GM18502 (cell line): Measurements from ENCODE around the gene FTO.

ENCODE experiments used
- ATAC-seq: cut with Tn5 transposase; IDR thresholded peaks from one replicate; pipeline ENCODE4 v1.9.1; 2021; ENCODE audit warnings: mild to moderate bottlenecking; ENCODE audit not compliant: unreplicated experiment, poor library complexity

The FTO gene

DNA sequence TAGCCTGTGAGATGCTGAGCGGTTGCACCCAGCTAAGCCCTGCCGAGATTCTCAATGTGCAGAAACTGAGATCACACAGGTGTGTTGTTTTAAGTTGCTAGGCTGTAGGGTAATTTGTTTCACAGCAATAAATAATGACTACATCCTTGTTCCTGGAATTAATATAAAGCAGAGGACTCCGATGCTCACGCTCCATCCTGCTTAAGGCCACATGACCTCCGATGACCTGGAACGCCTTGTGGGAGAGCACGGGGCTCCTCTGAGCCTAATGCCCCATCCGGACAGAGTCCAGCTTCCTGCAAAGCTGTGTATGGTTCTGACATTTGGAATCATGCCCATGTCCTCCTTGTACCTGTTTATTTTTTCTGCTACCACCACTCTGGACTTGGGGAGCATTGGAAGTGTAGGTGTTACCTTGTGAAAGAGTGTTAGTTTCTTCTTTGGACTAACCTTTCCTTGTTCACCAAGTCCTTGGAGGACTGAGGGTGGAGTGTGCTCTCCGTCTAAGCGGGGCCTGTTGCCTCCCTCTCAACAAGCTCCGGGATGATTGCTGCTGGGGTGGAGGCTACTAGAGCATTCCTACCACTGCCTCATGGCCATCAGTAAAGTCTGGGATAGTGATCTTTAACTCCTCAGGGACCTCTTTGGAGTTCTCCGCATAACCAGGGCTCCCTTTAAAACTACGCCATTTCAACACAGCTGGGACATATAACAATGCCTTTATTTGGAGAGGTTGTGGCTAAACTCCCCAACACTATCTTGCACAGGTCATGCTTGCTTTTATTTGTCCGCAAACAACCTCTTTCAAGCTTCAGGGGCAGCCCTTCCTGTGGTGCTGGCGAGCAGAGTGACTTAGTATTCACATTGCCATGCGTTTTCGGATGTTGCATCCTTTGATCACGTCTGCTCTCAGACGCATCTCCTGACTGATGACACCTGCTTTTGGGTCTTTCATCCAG is 457.3 kb downstream of the FTO start:
- no peak for ATAC-seq

- no peak for ATAC-seq
Observed at GRCh38 chr16:54163197-54163843, 459.4 kb downstream of the FTO start.

DNA sequence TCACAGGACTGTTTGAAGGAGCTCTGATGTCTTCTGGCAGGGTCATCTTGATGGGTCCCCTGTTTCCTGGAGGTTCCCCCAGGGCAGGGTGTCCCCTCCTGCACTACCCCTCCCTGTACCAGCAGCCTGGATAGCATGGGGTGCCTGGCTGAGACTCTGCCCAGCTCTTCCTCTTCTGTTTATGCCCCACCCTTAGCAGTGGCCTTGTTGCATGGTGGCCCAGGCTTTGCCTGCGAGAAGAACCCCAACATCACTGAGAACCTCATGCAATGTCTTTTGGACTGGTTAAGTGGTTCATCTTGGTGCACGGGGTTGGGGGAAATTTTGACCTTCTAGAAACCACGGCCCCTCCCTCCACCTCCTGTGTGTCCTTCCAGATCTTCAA is 460.8 kb downstream of the FTO start:
- no peak for ATAC-seq

DNA sequence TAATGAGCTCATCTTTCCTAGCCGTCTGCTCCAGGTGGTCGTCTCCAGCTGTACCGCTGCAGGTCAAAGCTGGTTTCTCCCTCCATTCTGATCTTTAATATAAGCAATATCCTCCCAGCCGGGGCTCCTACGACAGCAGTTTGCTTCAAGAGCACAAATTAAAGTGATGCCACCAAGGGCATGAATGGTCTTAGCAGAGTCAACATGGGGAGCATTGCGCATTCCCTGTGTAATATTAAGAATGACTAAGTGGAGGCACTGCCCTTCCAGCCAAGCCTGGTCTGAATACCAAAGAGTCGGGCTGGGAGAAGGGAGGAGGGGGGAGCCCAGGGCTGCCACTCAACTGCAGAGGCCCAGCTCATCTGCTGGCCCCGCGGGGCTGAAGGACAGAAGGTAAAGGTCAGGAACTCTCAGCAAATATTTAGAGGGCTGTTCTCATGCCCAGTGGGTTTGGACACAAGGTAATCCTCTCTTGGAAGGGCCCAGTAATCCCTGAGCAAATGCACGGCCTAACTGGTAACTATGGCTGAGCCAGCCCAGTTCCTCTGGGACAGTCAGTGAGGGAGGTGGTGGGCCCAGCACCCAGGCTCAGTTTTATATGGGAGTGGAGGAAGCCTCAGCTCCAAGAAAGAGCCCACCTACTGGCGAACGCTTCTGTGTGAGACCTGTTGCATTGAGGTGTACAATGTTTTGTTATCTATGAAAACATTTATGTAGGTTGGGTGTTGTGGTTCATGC is 461.4 kb downstream of the FTO start:
- no peak for ATAC-seq

- ATAC-seq = no peak
Observed at GRCh38 chr16:54165912-54166865, 462.2 kb downstream of the FTO start.

DNA sequence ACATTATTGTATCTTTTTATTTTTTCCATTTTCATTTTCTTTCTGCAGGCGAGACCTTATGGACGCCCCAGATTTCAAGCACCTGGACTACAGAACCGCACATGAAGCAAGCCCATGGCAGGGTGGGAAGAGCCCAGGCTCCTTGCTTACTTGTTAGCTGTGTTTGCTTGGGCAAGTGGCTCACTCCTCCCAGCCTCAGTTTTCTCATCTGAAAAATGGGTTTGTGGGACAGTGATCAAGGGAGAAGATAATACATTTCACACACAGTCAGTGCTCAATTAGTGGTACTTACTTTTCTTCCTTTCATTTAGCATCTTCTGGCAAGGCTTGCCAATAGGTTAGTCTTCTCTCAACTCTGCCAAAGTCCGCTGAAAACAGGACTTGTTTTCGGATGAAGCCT is 465.2 kb downstream of the FTO start:
- ATAC-seq = no peak

DNA sequence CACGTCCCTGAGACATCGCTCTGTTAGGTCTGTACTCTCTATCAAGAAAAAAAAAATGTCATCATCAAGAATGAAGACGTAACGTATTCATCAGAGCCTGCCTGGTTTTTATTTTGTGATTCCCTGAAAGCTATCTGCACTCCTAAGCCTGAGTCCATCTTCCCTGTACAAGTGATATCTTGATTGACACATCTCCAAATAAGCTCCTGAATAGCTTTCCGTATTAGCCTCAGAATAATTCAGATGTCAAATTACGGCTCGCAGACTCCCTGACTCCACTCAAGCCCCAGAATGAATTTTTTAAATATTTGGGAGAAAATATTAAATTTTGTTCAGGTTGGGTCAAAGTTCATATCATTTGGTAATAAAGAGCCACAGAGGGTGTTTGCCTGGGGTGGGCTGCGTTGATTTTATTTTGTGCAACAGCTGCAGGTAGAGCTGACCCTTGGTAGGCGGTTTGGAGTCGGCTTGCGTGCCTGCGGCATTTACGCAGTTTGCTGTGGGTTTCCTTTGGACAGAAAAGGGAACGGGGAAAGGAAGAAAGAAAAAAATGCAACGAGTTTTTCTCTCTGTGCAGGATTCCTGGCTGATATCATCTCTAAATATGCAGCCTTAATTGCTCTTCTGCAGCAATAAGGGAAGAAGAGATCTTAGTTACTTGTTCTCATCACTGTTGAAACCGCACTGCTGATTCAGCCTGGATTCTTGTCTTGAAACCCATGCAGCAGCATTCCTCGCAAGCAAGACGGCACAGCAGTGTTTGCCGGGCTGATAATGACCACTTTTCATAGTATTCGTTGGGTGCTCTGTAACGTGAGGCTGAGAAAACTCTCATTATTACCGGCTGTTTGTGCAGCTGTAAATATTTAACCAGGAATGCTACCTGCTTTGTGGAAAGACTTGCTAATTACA is 467.9 kb downstream of the FTO start:
- ATAC-seq = no peak

DNA sequence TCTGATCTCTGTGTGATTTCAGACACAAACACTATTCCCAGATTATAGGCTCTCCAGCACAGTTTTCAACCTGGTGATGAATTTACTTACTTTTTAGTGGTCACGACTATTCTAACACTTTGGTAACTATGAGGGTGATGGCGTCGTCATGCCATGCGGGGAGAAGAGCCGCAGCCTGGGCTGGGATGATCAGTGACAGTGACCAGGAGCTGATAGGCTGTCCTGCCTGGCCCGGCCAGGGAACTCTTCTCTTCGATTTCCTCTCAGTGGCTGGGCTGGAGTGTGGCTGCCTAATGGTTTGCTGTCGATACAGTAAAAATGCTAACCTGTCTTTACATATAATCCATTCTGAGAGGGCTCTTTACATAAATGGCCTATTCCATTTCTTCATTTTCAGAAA is 469.5 kb downstream of the FTO start:
- ATAC-seq = no peak

- no peak for ATAC-seq
Observed at GRCh38 chr16:54174201-54174600, 470.2 kb downstream of the FTO start.

DNA sequence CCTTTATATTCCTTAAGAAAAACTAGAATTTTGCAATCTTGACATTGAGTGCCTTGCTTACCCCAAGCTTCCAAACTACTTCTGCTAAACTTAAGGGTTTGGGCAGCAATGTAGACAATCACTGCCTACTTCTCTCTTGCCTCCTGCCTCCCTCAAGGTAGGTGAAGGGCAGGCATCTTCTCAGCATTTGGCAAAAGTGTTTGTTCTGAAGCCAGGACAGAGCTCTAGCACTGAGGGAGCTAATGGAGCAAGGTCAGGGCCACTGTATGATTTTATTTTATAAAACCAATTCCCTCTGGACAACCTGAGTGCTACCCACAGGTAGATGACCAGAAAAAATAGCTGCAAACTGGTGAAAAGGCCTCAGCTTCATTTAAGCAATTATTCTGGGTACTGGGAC is 470.8 kb downstream of the FTO start:
- no peak for ATAC-seq

DNA sequence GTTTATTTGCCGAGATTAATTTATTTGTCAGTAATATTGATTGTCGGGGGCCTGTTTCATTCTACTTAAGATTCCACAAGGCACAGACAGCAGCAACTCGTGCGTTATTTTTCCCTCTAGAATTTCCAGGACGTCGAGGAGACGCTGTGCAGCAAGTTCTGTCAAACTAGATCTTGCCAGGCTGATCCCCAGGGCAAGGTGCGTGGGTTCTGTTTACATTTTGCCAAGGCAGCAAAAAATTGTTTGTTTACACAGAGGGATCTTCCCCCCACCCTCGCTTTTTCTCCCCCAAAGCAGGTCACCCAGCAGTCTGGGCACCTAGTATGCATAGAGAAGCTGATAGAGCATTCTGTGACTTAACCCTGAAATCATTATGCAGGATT is 471.2 kb downstream of the FTO start:
- no peak for ATAC-seq

DNA sequence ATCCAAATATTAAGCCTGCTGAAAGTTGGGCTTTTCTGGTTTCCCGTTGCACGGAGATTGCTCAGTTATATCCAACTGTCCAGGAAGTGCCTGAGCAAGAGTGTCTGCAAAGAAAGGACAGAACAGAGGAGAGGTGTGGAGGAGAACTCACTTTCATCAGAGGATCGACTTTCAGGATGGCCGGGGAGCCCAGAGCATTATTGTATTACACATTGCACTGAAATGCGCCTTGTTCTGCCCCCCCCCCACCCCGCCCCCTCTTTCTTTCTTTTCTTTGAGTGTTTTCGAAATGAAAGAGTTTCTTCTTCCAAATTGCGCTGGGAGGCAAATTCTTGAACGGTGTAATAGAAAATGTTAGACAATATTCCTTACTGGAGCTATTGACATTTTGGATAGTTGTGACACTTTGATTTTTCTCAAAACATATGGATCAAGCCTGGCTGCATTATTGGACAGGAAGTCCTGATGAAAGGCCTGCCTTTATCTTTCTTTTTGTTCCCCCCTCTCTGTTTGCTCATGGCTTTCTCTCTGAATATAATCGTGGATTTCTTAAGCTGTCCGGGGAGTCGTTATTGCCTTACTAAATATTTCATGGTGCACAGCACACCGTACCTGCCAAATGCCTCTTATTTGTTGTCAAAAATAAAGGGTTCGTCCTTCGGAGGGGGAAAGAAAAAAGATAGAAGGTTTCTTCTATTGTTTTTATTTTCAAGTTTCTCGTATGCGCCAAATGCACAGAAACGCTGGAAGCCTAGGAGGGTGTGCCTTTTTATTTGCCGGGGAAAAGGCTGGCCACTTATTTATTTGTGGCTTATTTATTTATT is 471.8 kb downstream of the FTO start:
- ATAC-seq = no peak

DNA sequence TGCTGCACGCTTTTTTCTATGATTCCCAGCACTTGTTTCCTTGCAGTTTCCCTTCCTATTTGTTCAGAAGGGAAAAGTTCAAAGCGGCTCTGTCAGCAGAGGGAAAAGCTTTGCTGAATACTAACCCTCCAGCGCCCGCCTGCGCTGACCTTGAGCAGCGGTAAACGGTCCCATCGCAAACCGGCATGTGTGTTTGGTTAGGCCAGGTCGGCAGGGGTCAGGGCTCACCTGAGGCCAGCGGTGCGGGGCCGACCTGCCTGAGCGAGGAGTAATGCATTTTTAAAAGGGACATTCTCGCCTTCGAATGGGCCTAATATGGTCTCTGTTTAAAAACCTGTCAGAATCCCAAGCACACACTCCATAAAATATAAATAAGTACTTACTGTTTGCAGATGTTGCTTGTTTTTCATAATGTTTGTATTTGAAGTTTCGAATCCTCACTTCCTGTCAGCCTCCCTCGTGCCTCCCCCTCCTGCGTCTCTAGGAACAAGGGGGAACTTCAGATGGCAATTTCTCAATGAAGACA is 472.5 kb downstream of the FTO start:
- ATAC-seq = no peak

- ATAC-seq = no peak
Observed at GRCh38 chr16:54177052-54177861, 473.3 kb downstream of the FTO start.

- ATAC-seq = no peak
Observed at GRCh38 chr16:54177862-54178477, 474.0 kb downstream of the FTO start.

- no peak for ATAC-seq
Observed at GRCh38 chr16:54178478-54178976, 474.6 kb downstream of the FTO start.
